ENCODE results near the gene ATP10B.

The ATP10B gene

DNA sequence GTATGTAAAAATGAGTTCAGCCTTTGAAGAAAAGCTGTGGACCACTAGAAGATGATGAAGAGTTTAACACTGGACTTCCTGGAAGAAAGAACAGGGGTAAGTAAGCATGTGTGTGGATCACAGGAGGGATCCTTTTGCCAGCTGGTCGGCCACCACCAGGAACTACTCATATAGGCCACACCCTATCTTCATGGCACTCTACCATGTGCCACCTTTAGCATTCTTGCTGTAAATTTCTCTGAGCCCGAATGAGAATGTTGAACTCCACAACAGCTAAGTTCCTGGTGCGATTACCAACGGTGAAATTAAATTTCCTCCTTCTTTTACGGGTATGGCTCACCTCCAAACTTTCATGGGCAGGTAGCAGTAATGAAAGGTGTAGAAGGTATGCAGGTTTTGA is 102.3 kb downstream of the ATP10B start:
- no peak overlapping the region for H3K27ac ChIP-seq (ENCODE audit: low read depth, low read length, poor library complexity, severe bottlenecking)

DNA sequence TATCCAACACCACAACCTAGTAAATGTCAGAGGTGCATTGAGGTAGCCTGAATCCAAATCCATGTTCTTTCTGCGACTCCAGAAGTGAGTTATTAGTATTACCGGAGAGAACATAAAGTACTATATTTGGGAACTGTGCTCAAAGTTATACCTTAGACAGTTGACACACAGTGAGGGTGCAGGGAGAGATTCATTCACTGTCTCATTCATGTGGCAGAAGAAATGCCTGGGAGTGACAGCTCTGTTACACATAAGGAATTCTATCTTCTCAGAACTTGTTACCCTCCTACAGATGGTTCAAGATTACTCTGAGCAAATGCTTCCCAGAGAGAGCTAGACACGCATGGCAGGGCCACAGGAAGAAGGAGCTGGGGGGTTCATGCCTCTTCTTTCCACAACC is 103.0 kb downstream of the ATP10B start:
- no peak overlapping the region for H3K4me3 ChIP-seq (ENCODE audit: low read depth, low read length, poor library complexity, severe bottlenecking)
- no peaks in the 10 kb centered on the region for H3K36me3 ChIP-seq (ENCODE audit: insufficient read depth, low read length)
- H2AFZ ChIP-seq (ENCODE audit: low read length) = no peak overlapping the region
- H3K4me2 ChIP-seq (ENCODE audit: low read length) = no peak overlapping the region
- H3K79me2 ChIP-seq (ENCODE audit: insufficient read depth, low read length) = no peaks in the 10 kb centered on the region
- no peaks in the 10 kb centered on the region for H3K4me1 ChIP-seq (ENCODE audit: insufficient read depth, low read length, severe bottlenecking)
- no peaks in the 10 kb centered on the region for H3F3A ChIP-seq (ENCODE audit: insufficient read depth, low read length)
- H3K27me3 ChIP-seq (ENCODE audit: insufficient read depth, low read length) = no peaks in the 10 kb centered on the region; the same call in 1 of the 2 replicates
- H4K20me1 ChIP-seq (ENCODE audit: insufficient read depth, low read length) = no peaks in the 10 kb centered on the region
- TF ChIP-seq, protein P1, sequence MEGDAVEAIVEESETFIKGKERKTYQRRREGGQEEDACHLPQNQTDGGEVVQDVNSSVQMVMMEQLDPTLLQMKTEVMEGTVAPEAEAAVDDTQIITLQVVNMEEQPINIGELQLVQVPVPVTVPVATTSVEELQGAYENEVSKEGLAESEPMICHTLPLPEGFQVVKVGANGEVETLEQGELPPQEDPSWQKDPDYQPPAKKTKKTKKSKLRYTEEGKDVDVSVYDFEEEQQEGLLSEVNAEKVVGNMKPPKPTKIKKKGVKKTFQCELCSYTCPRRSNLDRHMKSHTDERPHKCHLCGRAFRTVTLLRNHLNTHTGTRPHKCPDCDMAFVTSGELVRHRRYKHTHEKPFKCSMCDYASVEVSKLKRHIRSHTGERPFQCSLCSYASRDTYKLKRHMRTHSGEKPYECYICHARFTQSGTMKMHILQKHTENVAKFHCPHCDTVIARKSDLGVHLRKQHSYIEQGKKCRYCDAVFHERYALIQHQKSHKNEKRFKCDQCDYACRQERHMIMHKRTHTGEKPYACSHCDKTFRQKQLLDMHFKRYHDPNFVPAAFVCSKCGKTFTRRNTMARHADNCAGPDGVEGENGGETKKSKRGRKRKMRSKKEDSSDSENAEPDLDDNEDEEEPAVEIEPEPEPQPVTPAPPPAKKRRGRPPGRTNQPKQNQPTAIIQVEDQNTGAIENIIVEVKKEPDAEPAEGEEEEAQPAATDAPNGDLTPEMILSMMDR (IDR thresholded peaks at IDR 0.05; ENCODE audit: low read length) = no peak
- no peak for TF ChIP-seq EZH2 (IDR thresholded peaks at IDR 0.05; ENCODE audit: borderline replicate concordance, low read length)
- no peaks in the 10 kb centered on the region for H3K9me2 ChIP-seq (ENCODE audit: low read depth, low read length)
- H3K9ac ChIP-seq (ENCODE audit: low read length) = no peak overlapping the region
- H3K9me3 ChIP-seq (ENCODE audit: low read length) = no peaks in the 10 kb centered on the region
- H3K27ac ChIP-seq (ENCODE audit: low read depth, low read length, poor library complexity, severe bottlenecking) = no peak overlapping the region

More for the DNA sequence above, 102.3 kb downstream of the ATP10B start:
- no peaks in the 10 kb centered on the region for H3K9me3 ChIP-seq (ENCODE audit: low read length)
- no peak overlapping the region for H3K4me3 ChIP-seq (ENCODE audit: low read depth, low read length, poor library complexity, severe bottlenecking)
- TF ChIP-seq, protein P1 (IDR thresholded peaks at IDR 0.05; ENCODE audit: low read length) = no peak
- TF ChIP-seq EZH2 (IDR thresholded peaks at IDR 0.05; ENCODE audit: borderline replicate concordance, low read length) = no peak
- no peaks in the 10 kb centered on the region for H3K79me2 ChIP-seq (ENCODE audit: insufficient read depth, low read length)
- H3F3A ChIP-seq (ENCODE audit: insufficient read depth, low read length) = no peaks in the 10 kb centered on the region
- no peaks in the 10 kb centered on the region for H4K20me1 ChIP-seq (ENCODE audit: insufficient read depth, low read length)
- H3K27me3 ChIP-seq (ENCODE audit: insufficient read depth, low read length) = no peaks in the 10 kb centered on the region; the same call in 1 of the 2 replicates
- H2AFZ ChIP-seq (ENCODE audit: low read length) = no peak overlapping the region
- no peaks in the 10 kb centered on the region for H3K36me3 ChIP-seq (ENCODE audit: insufficient read depth, low read length)
- H3K4me2 ChIP-seq (ENCODE audit: low read length) = no peak overlapping the region
- no peak overlapping the region for H3K9ac ChIP-seq (ENCODE audit: low read length)
- H3K4me1 ChIP-seq (ENCODE audit: insufficient read depth, low read length, severe bottlenecking) = no peaks in the 10 kb centered on the region
- no peaks in the 10 kb centered on the region for H3K9me2 ChIP-seq (ENCODE audit: low read depth, low read length)

DNA sequence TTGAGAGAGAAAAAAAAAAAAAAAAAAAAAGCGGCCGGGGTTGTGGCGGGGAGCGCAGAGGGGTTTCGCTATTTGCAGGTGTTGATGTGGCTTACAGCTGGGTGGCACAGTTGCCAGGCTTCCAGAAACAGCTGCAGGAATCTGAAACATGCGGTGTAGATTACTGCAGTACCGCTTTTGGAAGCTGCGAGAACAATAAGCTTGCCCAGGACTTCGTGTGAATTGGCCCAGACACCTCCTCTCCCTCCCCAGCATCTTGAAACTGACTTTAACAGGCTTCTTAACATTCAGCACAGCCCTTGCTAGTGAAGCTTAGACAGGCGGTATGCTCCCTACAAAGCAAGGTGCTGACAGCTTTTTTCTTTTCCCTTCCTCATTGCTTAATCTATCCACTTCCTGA is 104.0 kb downstream of the ATP10B start:
- Histone ChIP-seq H3K79me2 (ENCODE audit: insufficient read depth, low read length) (no peaks in the 10 kb centered on the region), H3K4me3 (ENCODE audit: low read depth, low read length, poor library complexity, severe bottlenecking) (no peak overlapping the region), H3F3A (ENCODE audit: insufficient read depth, low read length) (no peaks in the 10 kb centered on the region), H2AFZ (ENCODE audit: low read length) (no peak overlapping the region), H3K9me3 (ENCODE audit: low read length) (no peaks in the 10 kb centered on the region), H3K9me2 (ENCODE audit: low read depth, low read length) (no peaks in the 10 kb centered on the region), H3K9ac (ENCODE audit: low read length) (no peak overlapping the region), H3K4me1 (ENCODE audit: insufficient read depth, low read length, severe bottlenecking) (no peaks in the 10 kb centered on the region), H3K4me2 (ENCODE audit: low read length) (no peak overlapping the region), H3K27ac (ENCODE audit: low read depth, low read length, poor library complexity, severe bottlenecking) (no peak overlapping the region), H4K20me1 (ENCODE audit: insufficient read depth, low read length) (no peaks in the 10 kb centered on the region), H3K27me3 (ENCODE audit: insufficient read depth, low read length) (no peaks in the 10 kb centered on the region; the same call in 1 of the 2 replicates), H3K36me3 (ENCODE audit: insufficient read depth, low read length) (no peaks in the 10 kb centered on the region)
- TF ChIP-seq EZH2 (IDR thresholded peaks at IDR 0.05; ENCODE audit: borderline replicate concordance, low read length) = no peak
- TF ChIP-seq, protein P1 (IDR thresholded peaks at IDR 0.05; ENCODE audit: low read length) = no peak
